Panc1 (cell line): ENCODE results near the gene SLC2A6. TPM values are rescaled to one million over a fixed set of nuclear protein-coding genes. Genes with fewer than 3 reads are reported as not detected.

Experiments
- ATAC-seq: fragments of 200-7000 bp; cut with Tn5 transposase; 2 replicates; pipeline ENCODE4 v1.9.1; 2020; ENCODE audit warnings: mild to moderate bottlenecking, moderate library complexity
- BruUV-seq: library from RNA; stranded (reverse); fragments of 400-500 nt; replicated peaks from 2 replicates; lab custom pipeline; 2021; lab: Mats Ljungman, UMichigan
- CTCF ChIA-PET: fragments of 300-600 bp; sonication (Branson Sonifier 250); formaldehyde crosslinking; loops from one replicate; lab custom pipeline; 2022; ENCODE audit warnings: antibody characterized with exemption; lab: Charles Lee
- POLR2A ChIA-PET: fragments of 300-600 bp; sonication (Branson Sonifier 250); formaldehyde crosslinking; loops from one replicate; lab custom pipeline; 2022; ENCODE audit warnings: antibody characterized with exemption; lab: Charles Lee
- DNase-seq: peaks from one replicate; pipeline ENCODE4 v3.0.0-alpha.2; 2010; ENCODE audit warnings: low read depth, low spot score
- H3K27ac ChIP-seq: 2 replicates; pipeline ENCODE4 v1.5.1; 2011; ENCODE audit warnings: mild to moderate bottlenecking, low read length, inconsistent platforms
- H3K27me3 ChIP-seq: fragments of 200-500 bp; sonication (Bioruptor generic); 2 replicates; pipeline ENCODE4 v1.6.0; 2014; ENCODE audit warnings: low read length, inconsistent platforms; ENCODE audit not compliant: control insufficient read depth, insufficient read depth
- H3K36me3 ChIP-seq: fragments of 200-500 bp; sonication (Bioruptor generic); 2 replicates; pipeline ENCODE4 v1.5.1; 2014; ENCODE audit warnings: inconsistent platforms, mild to moderate bottlenecking, low read length, moderate library complexity; ENCODE audit not compliant: control insufficient read depth, insufficient read depth
- H3K4me1 ChIP-seq: 2 replicates; pipeline ENCODE4 v1.5.1; 2011; ENCODE audit warnings: inconsistent platforms, mild to moderate bottlenecking, low read length, moderate library complexity; ENCODE audit not compliant: control insufficient read depth, insufficient read depth
- H3K4me3 ChIP-seq, 2 experiments: 2 replicates each; pipeline ENCODE4 v1.5.1; 2011 to 2012; ENCODE audit warnings: low read depth in 2 of 2, low read length in 2 of 2, mild to moderate bottlenecking in 2 of 2, inconsistent platforms in 1 of 2, moderate library complexity in 1 of 2
- H3K9me3 ChIP-seq: fragments of 200-500 bp; sonication (Bioruptor generic); 2 replicates; pipeline ENCODE4 v1.5.1; 2014; ENCODE audit warnings: low read depth, mild to moderate bottlenecking, inconsistent platforms, low read length, moderate library complexity; ENCODE audit not compliant: control insufficient read depth, insufficient read depth
- POLR2AphosphoS5 ChIP-seq: IDR thresholded peaks from 2 replicates; pipeline ENCODE4 v1.6.1; 2012; ENCODE audit warnings: mild to moderate bottlenecking, low read depth, low read length, moderate library complexity
- REST ChIP-seq, 2 experiments: IDR thresholded peaks; 2 replicates each; pipeline ENCODE4 v1.6.1; 2011 to 2012; ENCODE audit warnings: low read depth in 2 of 2, control low read depth in 1 of 2, low read length in 1 of 2, mild to moderate bottlenecking in 1 of 2, moderate library complexity in 1 of 2; ENCODE audit not compliant: insufficient read depth in 1 of 2
- SIN3A ChIP-seq: IDR thresholded peaks from 2 replicates; pipeline ENCODE4 v1.6.1; 2012; ENCODE audit warnings: low read depth, mild to moderate bottlenecking, low read length, moderate library complexity, borderline replicate concordance; ENCODE audit not compliant: insufficient read depth
- TCF7L2 ChIP-seq: IDR thresholded peaks from 2 replicates; pipeline ENCODE4 v1.6.1; 2011; ENCODE audit warnings: mild to moderate bottlenecking, low read depth, low read length, inconsistent platforms
- in situ Hi-C: cut with HindIII; loops from 2 replicates; pipeline ENCODE4 v1.10.0; 2016; ENCODE audit warnings: low sequenced_read_pairs, low pct_unique_long_range_greater_than_20kb
- intact Hi-C: fragments of 100-400 bp; cut with micrococcal nuclease; formaldehyde crosslinking; loops from one replicate; pipeline ENCODE4 v1.10.0; 2022; ENCODE audit not compliant: unreplicated experiment
- total RNA-seq: library from RNA; stranded (reverse); gene quantifications from one replicate; pipeline ENCODE4 v1.2.1, GENCODE V29; 2021; ENCODE audit not compliant: unreplicated experiment
- TF ChIP-seq, protein P1 (sequence below): fragments of 450-650 bp; IDR thresholded peaks from 2 replicates; pipeline ENCODE4 v1.5.1; 2017; ENCODE audit warnings: mild to moderate bottlenecking

Gene SLC2A6
- total RNA-seq, 1 experiment from 2014 or later: 48.2 TPM

DNA sequence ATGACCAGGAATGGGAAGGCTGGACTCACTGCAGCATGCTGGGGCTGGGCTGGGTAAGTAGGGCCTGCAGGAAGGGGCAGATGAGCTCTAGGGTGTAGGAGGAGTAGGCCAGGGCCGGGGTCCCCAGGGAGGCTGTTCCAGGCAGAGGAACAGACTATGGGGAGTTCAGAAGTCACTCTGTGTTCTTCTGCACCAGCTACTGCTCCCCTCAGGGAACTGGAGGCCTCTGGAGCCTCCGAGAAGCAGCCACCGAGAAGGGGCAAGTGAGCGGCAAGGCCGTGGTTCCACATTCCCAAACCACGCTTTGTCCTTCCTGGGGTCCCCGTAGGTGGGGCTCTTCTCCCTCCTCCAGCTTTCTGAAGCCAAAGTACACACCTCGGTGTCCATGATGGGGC, 8.4 kb upstream of the SLC2A6 start:
- CTCF ChIA-PET: interaction anchor here (0.6 kb wide), 1 partner anchor 61 kb away, joined by 4 read pairs; no protein-coding TSS in a partner anchor
- H3K27me3 ChIP-seq: no peaks in the 10 kb centered on the region
- intact Hi-C loops (loop anchor here (10.0 kb wide), 1 partner anchor 133 kb away; the partner anchor contains the start of genes SURF1 and SURF2), in situ Hi-C loops (no loop called here)
- no peaks in the 10 kb centered on the region for H3K9me3 ChIP-seq
- H3K27ac ChIP-seq: no peak overlapping the region
- DNase-seq: no peak
- H3K4me1 ChIP-seq: peaks cover 2% of the 10 kb centered on the region; the same call in 1 of the 2 replicates
- H3K4me3 ChIP-seq: no peak overlapping the region
- H3K36me3 ChIP-seq: no peaks in the 10 kb centered on the region
- POLR2A ChIA-PET: no interaction called here
- BruUV-seq: no TSS peak
- no peak for ATAC-seq
- no peak for TF ChIP-seq REST (IDR thresholded peaks at IDR 0.05; ENCODE audit: insufficient read depth in 1 of 2, low read depth in 2 of 2, low read length in 1 of 2)
- no peak for TF ChIP-seq SIN3A
- no peak for TF ChIP-seq POLR2AphosphoS5

GRCh38 chr9:133485531-133486260, 6.8 kb upstream of the SLC2A6 start:
- peaks cover 2% of the 10 kb centered on the region; the same call in 1 of the 2 replicates for H3K4me1 ChIP-seq
- no TSS peak for BruUV-seq

More at GRCh38 chr9:133485531-133486260, 6.8 kb upstream of the SLC2A6 start:
- Histone ChIP-seq H3K36me3 (no peaks in the 10 kb centered on the region), H3K27me3 (no peaks in the 10 kb centered on the region), H3K9me3 (no peaks in the 10 kb centered on the region), H3K27ac (no peak overlapping the region), H3K4me3 (no peak overlapping the region)
- intact Hi-C loops: loop anchor here (10.0 kb wide), 1 partner anchor 131 kb away; the partner anchor contains the start of genes SURF1 and SURF2
- peak; percentile 61 for ATAC-seq
- no peak for TF ChIP-seq TCF7L2
- TF ChIP-seq REST (IDR thresholded peaks at IDR 0.05; ENCODE audit: insufficient read depth in 1 of 2, low read depth in 2 of 2, low read length in 1 of 2): no peak
- no peak for TF ChIP-seq POLR2AphosphoS5
- no peak for TF ChIP-seq SIN3A
- TF ChIP-seq, protein P1, sequence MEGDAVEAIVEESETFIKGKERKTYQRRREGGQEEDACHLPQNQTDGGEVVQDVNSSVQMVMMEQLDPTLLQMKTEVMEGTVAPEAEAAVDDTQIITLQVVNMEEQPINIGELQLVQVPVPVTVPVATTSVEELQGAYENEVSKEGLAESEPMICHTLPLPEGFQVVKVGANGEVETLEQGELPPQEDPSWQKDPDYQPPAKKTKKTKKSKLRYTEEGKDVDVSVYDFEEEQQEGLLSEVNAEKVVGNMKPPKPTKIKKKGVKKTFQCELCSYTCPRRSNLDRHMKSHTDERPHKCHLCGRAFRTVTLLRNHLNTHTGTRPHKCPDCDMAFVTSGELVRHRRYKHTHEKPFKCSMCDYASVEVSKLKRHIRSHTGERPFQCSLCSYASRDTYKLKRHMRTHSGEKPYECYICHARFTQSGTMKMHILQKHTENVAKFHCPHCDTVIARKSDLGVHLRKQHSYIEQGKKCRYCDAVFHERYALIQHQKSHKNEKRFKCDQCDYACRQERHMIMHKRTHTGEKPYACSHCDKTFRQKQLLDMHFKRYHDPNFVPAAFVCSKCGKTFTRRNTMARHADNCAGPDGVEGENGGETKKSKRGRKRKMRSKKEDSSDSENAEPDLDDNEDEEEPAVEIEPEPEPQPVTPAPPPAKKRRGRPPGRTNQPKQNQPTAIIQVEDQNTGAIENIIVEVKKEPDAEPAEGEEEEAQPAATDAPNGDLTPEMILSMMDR: no peak
- POLR2A ChIA-PET: no interaction called here
- CTCF ChIA-PET: interaction anchor here (0.6 to 0.7 kb wide), 3 partner anchors 10 to 26 kb away, joined by 3 to 8 read pairs (median 4); no protein-coding TSS in a partner anchor
- in situ Hi-C loops: no loop called here
- DNase-seq: no peak
